ENCODE measurements around the gene LRP8.
A peak's percentile ranks its signal among the peaks of the same experiment; 100 is the strongest.
"Not testable (repeated sequence)": the region's sequence is repeated elsewhere in the genome, so short reads cannot be mapped to it uniquely, and the experiment has no call there.

LRP8 gene

DNA sequence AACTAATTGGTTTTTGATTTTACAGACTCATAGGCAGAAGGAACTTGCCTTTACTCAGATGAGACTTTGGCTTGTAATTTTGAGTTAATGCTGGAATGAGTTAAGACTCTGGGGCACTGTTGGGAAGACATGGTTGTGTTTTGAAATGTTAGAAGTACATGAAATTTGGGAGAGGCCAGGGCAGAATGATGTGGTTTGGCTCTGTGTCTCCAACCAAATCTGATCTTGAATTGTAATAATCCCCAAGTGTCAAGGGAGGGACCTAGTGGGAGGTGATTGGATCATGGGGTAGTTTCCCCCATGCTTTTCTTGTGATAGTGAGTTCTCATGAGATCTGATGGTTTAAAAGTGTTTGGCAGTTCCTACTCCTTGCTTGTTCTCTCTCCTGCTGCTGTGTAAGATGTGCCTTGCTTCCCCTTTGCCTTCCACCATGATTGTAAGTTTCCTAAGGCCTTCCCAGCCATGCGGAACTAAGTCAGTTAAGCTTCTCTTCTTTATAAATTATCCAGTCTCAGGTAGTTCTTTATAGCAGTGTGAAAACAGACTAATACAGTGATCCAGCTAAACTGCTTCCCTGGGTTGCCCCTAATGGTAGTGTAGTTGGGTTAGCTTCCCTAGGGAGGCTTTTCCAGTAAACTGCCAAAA, 121.0 kb downstream of the LRP8 start:
- DNase-seq: no peak

DNA sequence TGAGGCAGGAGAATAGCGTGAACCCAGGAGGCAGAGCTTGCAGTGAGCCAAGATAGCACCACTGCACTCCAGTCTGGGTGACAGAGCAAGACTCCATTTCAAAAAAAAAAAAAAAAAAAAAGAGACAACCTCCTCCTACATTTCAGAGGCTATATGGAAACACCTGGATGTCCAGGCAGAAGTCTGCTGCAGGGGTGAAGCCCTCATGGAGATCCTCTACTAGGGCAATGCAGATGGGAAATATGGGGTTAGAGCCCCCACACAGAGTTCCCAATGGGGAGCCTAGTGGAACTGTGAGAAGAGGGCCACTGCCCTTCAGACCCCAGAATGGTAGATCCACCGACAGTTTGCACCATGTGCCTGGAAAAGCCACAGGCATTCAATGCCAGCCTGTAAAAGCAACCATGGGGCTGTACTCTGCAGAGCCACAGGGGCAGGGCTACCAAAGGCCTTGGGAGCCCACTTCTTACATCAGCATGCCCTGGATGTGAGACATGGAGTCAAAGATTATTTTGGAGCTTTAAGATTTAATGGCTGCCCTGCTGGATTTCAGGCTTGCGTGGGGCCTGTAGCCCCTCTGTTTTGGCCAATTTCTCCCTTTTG, 121.7 kb downstream of the LRP8 start:
- DNase-seq: not testable (repeated sequence)

DNA sequence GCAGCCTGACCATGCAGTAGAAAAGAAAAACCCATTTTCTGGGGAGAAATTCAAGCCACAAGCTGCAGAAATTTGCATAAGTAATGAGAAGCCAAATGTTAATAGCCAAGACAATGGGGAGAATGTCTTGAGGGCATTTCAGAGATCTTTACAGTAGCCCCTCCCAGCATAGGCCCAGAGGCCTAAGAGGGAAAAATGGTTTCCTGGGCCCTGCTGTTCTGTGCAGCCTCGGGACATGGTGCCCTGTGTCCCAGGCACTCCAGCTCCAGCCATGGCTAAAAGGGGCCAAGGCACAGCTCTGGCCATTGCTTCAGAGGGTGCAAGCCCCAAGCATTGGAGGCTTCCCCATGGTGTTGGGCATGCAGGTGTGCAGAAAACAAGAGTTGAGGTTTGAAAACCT, 122.4 kb downstream of the LRP8 start:
- DNase-seq: not testable (repeated sequence)

DNA sequence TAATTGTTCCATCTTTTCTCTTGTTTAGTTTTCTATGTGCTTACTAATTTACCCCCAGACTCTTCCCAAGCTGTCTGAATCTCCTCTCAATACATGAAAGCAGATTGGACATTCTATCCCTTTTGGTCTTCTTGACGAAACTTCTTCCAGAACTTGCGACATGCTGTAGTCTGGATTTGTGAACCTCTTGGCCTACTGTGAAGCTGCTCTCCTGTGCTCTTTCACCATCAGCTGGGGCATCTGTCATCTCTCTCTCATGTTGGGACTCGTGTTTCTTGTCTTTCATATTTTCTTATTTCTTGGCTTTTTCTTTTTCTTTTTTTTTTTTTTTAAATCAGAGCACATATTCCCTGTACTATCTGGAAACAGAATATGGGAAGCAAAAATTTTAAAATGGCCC, 124.4 kb downstream of the LRP8 start:
- no peak for DNase-seq

DNA sequence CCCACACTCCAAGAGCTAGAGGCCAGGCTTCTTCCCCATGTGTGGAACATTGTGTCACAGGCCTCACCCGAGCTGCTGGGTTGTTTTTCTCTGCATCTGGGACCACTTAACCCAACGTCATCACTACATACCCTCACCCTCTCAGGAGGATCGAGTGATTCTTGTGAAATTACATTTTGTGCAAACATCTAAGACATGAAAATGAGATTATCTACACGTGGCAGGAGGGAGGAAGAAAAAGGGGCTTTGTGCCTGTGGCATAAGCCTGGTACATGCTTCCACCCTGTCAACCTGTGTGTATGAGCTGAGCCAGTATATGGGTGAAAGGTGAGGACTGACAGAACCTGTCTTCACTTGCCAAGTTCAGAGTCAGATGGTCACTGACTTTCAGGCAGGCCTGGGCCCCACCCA, 129.6 kb downstream of the LRP8 start:
- no peak for DNase-seq

DNA sequence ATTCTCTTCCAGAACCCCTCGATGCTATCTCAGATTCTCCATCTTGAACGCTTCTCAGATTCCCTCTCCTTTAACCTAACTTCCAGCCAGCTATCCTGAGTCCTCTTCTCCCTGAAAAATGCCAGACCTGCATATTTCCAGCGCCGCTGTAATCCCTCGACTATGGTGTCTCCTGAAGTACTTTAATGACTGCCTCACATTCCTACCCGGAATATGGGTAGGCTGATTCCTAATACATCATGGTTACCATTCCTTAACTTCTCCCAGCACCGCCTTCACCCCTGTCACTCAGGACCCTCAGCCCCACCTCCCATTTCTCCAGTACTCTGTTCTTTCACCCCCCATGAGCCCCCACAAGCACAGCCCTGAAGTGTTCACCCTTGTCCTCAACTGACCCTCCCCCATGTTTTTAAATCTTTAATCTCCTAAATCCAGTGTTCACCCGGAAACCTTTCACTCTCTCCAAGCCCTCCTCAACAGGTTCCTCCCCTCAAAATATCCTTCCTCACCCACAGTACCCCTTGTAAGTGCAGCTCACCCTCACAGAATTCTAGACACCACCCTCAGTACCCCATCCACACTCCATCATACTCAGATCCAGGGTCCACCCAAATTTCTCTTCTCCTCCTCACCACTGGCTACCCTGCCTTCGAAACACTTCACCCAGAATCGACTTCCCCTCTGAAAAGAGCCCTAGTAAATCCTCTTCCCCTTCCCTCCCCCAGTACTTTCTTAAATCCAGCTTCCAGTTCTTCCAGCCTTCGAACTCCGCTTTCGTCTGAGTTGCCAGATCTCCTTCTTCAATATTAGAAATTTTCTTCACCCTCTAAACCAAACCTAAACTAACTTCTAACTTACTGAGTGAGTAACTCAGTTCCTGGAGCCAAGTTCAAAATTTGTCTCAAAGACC, 130.3 kb downstream of the LRP8 start:
- DNase-seq: no peak

DNA sequence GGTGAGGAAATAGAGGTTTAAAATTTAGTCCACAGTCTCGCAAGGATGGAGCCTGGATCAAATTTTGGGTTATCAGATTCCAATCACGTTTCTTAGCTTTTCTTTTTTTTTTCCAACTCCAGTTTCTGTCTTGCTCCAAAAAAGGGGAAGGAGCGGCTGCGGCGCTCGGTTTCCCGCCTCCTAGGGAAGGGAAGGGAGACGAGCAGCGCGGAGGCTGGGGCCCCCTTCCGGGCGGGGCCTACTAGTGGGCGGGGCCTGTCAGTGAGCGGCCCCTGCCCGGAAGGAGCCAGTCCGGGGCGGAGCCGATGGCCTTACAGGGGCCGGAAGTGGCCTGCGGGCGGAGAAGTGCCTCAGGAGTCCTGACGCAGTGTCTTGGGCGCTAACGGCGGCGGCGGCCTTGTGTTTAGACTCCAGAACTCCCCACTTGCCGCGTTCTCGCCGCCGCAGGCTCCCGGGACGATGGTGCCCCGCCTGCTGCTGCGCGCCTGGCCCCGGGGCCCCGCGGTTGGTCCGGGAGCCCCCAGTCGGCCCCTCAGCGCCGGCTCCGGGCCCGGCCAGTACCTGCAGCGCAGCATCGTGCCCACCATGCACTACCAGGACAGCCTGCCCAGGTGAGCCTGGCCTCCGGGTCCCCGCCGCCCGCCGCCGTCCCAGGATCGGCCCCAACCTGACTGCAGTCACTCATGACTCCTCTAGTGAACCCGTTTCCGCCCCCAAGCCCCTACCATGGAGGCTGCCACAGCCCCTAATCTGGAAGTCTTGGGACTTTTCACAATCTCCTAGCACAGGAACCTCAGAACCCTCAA, 131.2 kb downstream of the LRP8 start, which contains the start of gene CPT2:
Gene CPT2 (plus strand): TSS at position 340 of the 806 bp plus-strand sequence. CDS start 120 bp downstream, at position 460.
- peak; percentile 81 to 96 (median 86) for DNase-seq

DNA sequence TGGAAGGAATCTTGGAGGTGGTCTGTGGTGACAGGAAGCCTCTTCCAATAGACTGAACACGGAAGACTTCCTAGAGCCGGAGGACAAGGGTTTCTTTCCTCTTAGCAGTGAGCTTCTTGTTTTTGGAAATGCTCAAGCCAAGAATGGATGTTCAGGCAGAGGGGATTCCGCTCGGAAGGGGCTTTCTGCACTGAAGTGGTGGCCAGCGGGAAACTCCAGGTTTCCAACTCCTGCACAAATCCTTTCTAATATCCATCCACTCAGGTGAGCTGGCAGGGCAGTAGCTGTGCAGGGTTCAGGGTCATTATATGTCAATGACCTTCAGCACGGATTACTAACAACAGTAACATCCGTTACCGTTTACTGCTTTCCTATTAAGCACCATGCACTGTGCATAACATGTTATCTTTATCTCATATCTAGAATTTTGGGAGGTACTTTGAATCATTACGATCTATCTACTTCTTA, 131.8 kb downstream of the LRP8 start:
- no peak for DNase-seq

DNA sequence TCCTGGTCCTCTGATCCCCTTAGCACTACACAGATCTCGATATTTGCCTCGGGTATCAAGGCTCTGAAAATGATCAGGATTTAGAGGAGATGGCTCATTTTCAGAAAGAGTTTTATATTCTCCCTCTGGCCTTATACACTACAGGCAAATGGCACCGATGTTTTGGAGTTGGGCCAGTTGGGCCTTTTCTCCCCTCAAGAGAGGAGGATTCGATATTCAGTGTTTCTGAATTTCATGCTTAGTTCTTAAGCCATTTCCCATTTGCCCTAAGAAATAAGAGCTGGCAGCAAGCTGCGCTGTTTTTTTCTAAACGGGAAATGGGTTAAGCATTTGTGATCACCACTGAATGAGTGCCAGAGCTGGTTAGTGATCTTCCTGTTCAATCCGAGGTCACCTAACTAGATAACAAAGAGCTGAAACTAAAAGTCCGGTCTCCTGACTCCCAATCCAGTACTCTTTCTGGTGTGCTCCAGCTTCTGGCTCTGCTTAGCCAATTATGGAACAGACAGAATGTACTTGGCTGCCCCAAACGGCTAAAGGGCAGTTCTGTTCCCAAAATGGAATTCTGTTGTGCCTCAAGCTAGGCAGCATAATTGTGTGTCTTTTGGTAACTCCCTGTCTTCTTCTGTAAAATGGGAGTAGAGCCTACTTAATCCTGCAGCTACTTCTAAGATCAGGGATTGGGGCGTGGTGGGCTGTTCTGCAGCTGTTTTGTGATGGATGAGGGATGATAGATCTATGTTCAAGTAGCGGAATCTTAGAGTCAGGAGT, 132.4 kb downstream of the LRP8 start:
- DNase-seq: no peak
